HEK293T (cell line): ENCODE results near the gene ZNF516.

Experiments
- BHLHE40 ChIP-seq: fragments of 450-650 bp; IDR thresholded peaks from 2 replicates; pipeline ENCODE4 v1.6.1; 2016; ENCODE audit warnings: mild to moderate bottlenecking, moderate library complexity, borderline replicate concordance
- LEF1 ChIP-seq: fragments of 450-650 bp; IDR thresholded peaks from 2 replicates; pipeline ENCODE4 v1.6.1; 2017; ENCODE audit warnings: mild to moderate bottlenecking, borderline replicate concordance
- NFRKB ChIP-seq: fragments of 450-650 bp; IDR thresholded peaks from 2 replicates; pipeline ENCODE4 v1.6.1; 2016; ENCODE audit warnings: mild to moderate bottlenecking, moderate library complexity
- SP1 ChIP-seq: fragments of 450-650 bp; IDR thresholded peaks from 2 replicates; pipeline ENCODE4 v1.6.1; 2017
- SUZ12 ChIP-seq: fragments of 450-650 bp; IDR thresholded peaks from 2 replicates; pipeline ENCODE4 v1.6.1; 2016; ENCODE audit warnings: mild to moderate bottlenecking

GRCh38 chr18:76335859-76336640, 159.0 kb downstream of the ZNF516 start:
- TF ChIP-seq SP1 (no peak), BHLHE40 (no peak), LEF1 (no peak), NFRKB (no peak), SUZ12 (no peak)
